H1 (cell line): ENCODE data around the gene DCTD. TPM values are rescaled to one million over a fixed set of nuclear protein-coding genes. Genes with fewer than 3 reads are reported as not detected.

Experiments used
- polyA plus RNA-seq, 7 experiments: library from polyadenylated mRNA; depleted of rRNA in 3 of 7; stranded (reverse) in 5 of 7; unstranded in 2 of 7; fragments of >200 nt in 5 of 7; fragments of 200-250 nt in 2 of 7; gene quantifications; 1 replicate in 5 of 7; 2 replicates in 1 of 7; 4 replicates in 1 of 7; pipeline versions ENCODE4 v1.2.1 to v1.2.3, GENCODE V29; 2011 to 2013; ENCODE audit warnings: missing spikeins in 2 of 7, mixed read lengths in 2 of 7
- total RNA-seq: library from RNA; stranded (reverse); fragmentation: NEBNext Ultra II Directional; extraction: Animal tissue kit (Norgen Biotek cat#: 25700); gene quantifications from 2 replicates; pipeline ENCODE4 v1.2.1, GENCODE V29; 2021
- TF ChIP-seq, protein P1 (sequence below): IDR thresholded peaks from 2 replicates; pipeline ENCODE4 v1.6.1; 2012; ENCODE audit warnings: inconsistent platforms

The DCTD gene
- total and polyA plus RNA-seq, 2 of the 8 experiments (the other 6 are each of a cell fraction or from before 2014, with no cell fraction given), result 60.2 to 69.5 TPM

DNA sequence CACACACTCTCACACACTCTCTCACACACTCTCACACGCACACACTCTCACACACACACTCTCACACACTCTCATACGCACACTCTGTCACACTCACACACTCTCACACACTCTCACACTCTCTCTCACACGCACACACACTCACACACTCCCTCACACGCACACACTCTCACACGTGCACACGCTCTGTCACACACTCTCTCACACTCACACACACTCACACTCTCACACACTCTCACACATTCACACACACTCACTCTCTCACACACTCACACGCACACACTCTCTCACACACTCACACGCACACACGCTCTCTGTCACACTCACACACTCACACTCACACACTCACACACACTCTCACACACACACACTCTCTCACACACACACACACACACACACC is 43.0 kb upstream of the DCTD start (continued):
- TF ChIP-seq, protein P1, sequence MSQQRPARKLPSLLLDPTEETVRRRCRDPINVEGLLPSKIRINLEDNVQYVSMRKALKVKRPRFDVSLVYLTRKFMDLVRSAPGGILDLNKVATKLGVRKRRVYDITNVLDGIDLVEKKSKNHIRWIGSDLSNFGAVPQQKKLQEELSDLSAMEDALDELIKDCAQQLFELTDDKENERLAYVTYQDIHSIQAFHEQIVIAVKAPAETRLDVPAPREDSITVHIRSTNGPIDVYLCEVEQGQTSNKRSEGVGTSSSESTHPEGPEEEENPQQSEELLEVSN, result no peak
- TF ChIP-seq, all 59 proteins: peak for 0
